ENCODE data around the gene TICAM2. TPM values are rescaled to one million over a fixed set of nuclear protein-coding genes. Genes with fewer than 3 reads are reported as not detected.

The TICAM2 gene
- total and polyA plus RNA-seq, 2 donors (not counting 1 experiment from before 2014, with no cell fraction given): 0.55 to 5.4 TPM

GRCh38 chr5:115543365-115544042 lies 58.8 kb downstream of the TICAM2 start:
- Mint-ChIP-seq H3K4me1 (peaks cover 52% of the 10 kb centered on the region), H3K27me3 (no peaks in the 10 kb centered on the region), H3K9me3 (ENCODE audit: insufficient read depth) (peaks cover 4% of the 10 kb centered on the region), H3K27ac (peak overlapping the region; percentile 98), H3K4me3 (peak overlapping the region; percentile 94)
- POLR2A ChIA-PET: interaction anchor here (0.6 to 1.7 kb wide), 5 partner anchors 31 to 541 kb away, joined by 3 to 6 read pairs (median 5); partner anchors contain the start of genes ATG12, CCDC112 and COMMD10
- Histone ChIP-seq H3K4me3 (ENCODE audit: control extremely low read depth in 1 of 5, extremely low read depth in 1 of 5, insufficient read depth in 1 of 5, low read depth in 2 of 5, low read length in 4 of 5) (peak overlapping the region; percentile 83 to 95 (median 86)), H3K36me3 (replicated peaks in 1 of 2; ENCODE audit: control extremely low read depth in 1 of 2, control insufficient read depth in 1 of 2, extremely low read depth in 1 of 2, insufficient read depth in 2 of 2, low read length in 1 of 2) (peaks cover 0 to 19% of the 10 kb centered on the region in 2 experiments), H4K20me1 (ENCODE audit: control insufficient read depth, insufficient read depth, low read length, poor library complexity, severe bottlenecking) (peaks cover 46% of the 10 kb centered on the region), H3K4me2 (replicated peaks; ENCODE audit: low read depth, low read length, poor library complexity, severe bottlenecking) (peak overlapping the region; percentile 83), H3K27ac (ENCODE audit: low read length in 2 of 2) (peak overlapping the region; percentile 91 to 98), H3K27me3 (replicated peaks in 1 of 4; ENCODE audit: control extremely low read depth in 1 of 4, control insufficient read depth in 3 of 4, insufficient read depth in 4 of 4, low read length in 3 of 4) (no peaks in the 10 kb centered on the region), H3K9ac (ENCODE audit: low read length) (peak overlapping the region; percentile 99), H2AFZ (ENCODE audit: insufficient read depth, low read depth, low read length, poor library complexity, severe bottlenecking) (peak overlapping the region; percentile 81), H3K4me1 (ENCODE audit: control insufficient read depth in 2 of 2, insufficient read depth in 2 of 2, low read length in 2 of 2) (peaks cover 32 to 48% of the 10 kb centered on the region in 2 donors), H3K9me3 (ENCODE audit: control extremely low read depth in 1 of 3, control insufficient read depth in 2 of 3, insufficient read depth in 1 of 3, low read length in 2 of 3) (peaks cover 0 to 11% (median 9%) of the 10 kb centered on the region in 3 donors), H3K79me2 (ENCODE audit: control insufficient read depth, insufficient read depth, low read length) (peaks cover 54% of the 10 kb centered on the region)
- intact Hi-C loops (cut with micrococcal nuclease): loop anchor here (1.0 to 2.0 kb wide), 8 partner anchors 43 to 541 kb away; partner anchors contain the start of genes AP3S1, ATG12, CCDC112 and COMMD10
- TF ChIP-seq EZH2 (IDR thresholded peaks at IDR 0.05; ENCODE audit: borderline replicate concordance, insufficient read depth, low read depth, low read length, poor library complexity, severe bottlenecking): no peak
- no peak for TF ChIP-seq CTCF (IDR thresholded peaks at IDR 0.05)
- 24% methylated on average over 12 of the region's 15 CpGs for WGBS (ENCODE audit: insufficient coverage)
- ATAC-seq (ENCODE audit: low read depth) (peak; percentile 4), DNase-seq (no peak)
- CTCF ChIA-PET: interaction anchor here (0.7 to 4.9 kb wide), 6 partner anchors 29 to 524 kb away, joined by 3 to 40 read pairs (median 4); partner anchors contain the start of gene PGGT1B

Measured in B cell (primary cell).